ENCODE results near the gene ATF3.

- TF ChIP-seq ZFX (IDR thresholded peaks at IDR 0.05) = no peak
- TF ChIP-seq ZNF274 (IDR thresholded peaks at IDR 0.05; ENCODE audit: low read depth, low read length) = no peak
- TF ChIP-seq CTCF (IDR thresholded peaks at IDR 0.05 in 2 of 3, conservative IDR thresholded peaks at IDR 0.05 in 1 of 3; ENCODE audit: borderline replicate concordance in 1 of 3, insufficient read depth in 1 of 3, low read depth in 2 of 3, low read length in 2 of 3) = no peak
- TF ChIP-seq EZH2phosphoT487 (IDR thresholded peaks at IDR 0.05; ENCODE audit: borderline replicate concordance) = no peak
- no peak for TF ChIP-seq TCF7L2 (IDR thresholded peaks at IDR 0.05; ENCODE audit: borderline replicate concordance, extremely low read depth, insufficient read depth, insufficient read length)
Observed at GRCh38 chr1:212600980-212601379, 7.6 kb upstream of the ATF3 start.
